Islet precursor cell (in vitro differentiated cells): ENCODE measurements around the gene UGT2A3.

ENCODE experiments used
- DNase-seq: peaks from one replicate; pipeline ENCODE4 v3.0.0-alpha.2; 2018

Gene UGT2A3

DNA sequence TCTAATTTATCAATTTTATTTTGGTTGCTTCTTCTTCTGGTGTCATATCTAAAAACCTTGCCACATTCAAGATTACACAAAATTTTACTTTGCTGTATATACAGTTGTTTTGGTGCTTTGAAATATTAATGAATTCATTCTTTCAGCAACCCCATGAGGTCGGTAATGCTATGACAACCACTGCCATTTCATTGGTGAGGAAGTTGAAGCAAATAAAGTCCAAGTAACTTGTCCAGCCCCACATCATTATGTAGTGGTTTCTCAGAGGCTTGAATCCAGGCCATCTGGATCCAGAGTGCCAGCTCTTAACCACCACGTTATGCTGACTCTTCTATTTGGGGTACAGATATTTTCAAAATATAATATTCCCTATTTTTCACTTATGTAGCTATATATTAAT, 42.2 kb downstream of the UGT2A3 start:
- DNase-seq = no peak

DNA sequence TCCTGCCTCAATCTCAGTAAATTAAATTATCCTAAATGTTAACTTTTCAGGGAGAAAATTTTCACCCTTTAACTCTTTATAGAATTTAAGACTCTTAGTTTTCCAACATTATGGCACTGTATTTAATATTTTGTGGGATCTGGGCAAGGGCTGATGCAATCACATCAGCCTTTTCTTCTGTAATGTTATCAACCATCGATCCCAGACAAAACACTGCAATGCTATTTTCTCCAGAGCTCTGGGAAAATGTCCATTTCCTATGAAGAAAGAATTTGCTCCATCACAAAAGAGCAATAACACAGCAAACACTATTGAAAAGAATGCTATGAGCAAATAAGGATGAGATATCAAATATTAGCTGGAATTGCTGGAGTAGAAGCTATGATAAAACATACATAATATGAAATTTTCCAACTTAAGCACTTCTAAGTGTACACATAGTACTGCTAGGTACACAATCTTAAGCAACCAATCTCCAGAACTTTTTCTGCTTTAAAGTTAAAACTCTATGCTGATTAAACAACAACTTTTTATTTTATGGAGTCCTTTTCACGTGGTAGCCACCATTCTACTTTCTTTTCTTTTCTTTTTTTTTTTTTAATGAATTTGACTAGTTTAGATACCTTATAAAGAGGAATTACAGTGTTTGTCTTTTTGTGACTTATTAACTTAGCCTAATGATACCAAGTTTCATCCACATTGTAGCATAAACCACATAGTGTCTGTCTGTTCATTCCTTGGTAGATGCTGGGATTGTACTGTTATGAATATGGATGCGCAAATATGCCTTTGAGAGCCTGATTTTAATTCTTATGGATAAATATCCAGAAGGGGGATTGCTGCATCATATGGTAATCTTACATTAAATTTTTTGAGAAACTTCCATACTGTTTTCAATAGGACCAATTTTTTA, 43.6 kb downstream of the UGT2A3 start:
- no peak for DNase-seq

DNA sequence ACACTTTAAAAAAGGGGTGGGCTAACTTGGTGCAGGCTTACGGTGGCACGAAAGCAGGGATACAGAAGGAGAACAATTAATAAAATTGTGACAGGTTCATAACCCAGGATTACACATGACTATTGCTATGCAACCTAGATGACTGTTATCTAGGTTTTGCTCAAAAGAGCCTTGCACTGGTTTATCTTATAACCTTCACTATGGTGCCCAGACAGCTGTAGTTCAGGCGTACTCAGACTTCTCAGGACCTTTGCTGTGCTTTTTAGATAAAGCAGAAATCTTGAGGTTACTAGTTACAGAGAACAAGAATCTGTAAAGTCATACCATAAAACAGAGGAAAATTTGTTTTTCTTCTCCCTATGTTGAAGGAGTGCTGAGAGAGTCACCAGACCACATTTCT, 44.4 kb downstream of the UGT2A3 start:
- no peak for DNase-seq

DNA sequence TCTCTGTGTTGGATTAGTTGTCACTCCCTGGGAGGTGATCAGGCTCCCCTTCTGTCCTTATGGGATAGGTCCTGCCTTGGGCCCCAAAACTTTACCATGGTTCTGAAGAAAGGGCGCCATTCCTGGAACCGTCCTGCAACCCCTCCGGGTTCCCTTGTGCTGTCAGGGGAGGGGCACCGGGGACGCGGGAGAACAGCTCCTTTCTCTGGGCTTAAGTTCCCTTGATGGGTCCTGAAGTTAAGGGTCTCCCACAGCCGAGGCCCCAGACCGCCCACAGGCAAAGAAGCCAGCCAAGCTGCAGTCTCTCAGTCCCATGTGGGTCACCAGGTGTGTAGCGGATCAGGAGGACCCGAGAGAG, 44.8 kb downstream of the UGT2A3 start:
- no peak for DNase-seq

DNA sequence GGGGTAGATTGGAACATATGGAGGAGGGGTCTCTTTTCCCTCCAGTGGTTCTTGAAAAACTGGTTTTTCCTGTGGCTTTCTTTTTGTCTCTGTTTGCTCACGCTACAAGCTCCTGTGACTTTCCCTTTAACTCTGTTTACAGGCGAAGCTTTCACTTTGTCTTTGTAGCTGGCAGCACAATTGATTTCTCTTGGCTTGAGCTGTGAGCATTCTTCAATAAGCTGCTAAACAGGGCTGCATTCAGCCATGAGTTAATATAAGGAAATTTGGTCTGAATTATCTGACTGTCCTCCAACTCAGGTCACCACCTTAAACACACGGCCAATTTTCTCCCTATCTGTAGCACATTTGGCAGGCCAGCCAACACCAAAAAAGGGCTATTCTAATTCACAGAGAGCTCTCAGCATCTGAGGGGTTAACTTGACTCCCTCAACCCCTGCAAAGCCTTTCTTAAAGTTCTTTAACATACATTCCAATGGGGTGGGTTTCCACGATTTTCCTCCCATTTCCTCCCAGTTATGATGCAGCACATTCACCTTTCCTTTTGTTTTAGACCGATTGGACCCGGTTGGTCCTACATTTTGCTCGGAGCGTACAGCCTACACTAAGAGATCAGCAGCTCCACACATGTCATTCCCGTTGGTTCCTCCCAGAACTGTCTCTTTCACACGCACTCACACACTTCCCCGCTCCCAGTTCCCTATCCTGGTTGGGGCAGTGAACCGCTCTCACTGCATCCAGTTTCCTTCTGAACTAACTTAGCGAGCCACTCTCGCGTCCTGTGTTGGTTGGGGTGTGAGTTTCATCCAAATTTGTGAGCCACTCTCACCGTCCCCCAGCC, 45.4 kb downstream of the UGT2A3 start:
- peak; percentile 75 for DNase-seq

DNA sequence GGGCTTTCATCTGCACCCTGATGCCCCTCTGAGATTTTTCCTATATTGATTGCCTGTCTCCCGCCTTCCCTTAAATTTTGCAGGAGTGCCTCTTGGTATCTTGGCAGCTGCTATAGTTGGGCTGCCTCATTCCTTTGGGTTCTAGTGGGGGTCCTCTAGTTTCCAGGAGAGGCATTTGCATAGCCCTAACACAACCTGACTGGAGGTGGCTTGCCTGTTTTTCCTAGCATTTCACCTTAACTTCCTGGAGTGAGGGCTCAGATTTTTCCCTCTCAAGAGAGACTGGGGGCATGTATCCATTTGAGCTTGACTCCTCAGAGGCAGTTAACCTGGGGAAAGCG, 46.0 kb downstream of the UGT2A3 start:
- no peak for DNase-seq

DNA sequence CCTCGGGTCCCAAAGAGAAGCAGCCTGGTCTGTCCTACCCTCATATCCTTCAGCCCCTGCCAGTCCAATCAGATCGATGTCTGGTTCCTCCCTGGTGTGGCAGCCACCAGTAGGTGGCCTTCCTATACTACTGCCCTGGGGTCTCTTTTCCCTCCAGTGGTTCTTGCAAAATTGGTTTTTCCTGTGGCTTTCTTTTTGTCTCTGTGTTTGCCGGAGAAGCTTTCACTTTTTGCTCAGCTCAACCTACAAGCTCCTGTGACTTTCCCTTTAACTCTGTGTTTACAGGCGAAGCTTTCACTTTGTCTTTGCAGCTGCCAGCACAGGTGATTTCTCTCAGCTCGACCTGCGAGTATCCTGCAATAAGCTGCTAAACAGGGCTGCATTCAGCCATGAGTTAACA, 46.8 kb downstream of the UGT2A3 start:
- DNase-seq = peak; percentile 65

DNA sequence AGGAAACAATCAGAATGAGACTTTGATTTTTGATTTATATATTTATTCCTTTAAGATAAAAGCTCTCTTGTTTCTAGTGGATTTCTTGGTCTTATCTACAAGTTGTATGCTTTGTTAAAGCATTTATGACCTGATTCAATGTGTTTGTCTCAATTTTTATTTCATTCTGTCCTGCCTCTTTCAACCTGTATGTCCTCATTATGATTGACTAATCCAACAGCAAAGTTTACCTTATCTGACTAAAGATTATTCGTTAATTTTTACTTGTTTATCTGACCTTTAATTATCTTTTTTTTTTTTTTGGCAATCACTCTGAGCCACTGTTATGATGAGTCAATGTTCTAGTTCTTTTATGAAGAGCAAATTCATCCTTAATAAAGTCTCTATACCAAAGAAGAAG, 54.9 kb downstream of the UGT2A3 start:
- no peak for DNase-seq

DNA sequence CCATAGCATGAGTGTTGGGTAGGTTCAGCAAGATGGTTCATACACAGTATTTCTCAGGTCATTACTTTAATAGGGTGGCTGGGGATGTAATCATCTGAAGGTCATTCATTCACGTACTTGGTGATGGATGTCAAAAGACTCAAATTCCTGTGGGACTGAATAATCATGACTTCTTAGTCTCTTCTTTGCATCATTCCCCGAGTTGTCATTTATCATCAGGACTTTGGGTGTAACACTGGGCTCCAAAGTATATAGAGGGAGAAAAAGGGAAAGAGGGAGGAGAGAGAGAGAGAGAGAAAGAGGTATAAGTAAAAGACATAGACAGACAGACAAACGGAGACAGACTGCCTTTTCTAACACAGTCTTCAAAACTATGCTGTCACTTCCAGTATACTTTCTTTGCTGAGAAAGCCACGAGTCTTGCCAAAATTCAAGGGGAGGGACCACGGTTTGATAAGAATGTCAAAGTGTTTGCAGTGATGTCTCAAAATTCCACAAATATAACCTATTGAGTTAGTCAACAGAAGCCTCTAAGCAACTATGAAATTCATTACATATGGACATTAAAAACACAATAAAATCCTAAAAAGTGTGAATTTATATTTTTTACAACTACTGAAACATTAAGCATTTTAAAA, 55.9 kb downstream of the UGT2A3 start:
- DNase-seq = no peak

DNA sequence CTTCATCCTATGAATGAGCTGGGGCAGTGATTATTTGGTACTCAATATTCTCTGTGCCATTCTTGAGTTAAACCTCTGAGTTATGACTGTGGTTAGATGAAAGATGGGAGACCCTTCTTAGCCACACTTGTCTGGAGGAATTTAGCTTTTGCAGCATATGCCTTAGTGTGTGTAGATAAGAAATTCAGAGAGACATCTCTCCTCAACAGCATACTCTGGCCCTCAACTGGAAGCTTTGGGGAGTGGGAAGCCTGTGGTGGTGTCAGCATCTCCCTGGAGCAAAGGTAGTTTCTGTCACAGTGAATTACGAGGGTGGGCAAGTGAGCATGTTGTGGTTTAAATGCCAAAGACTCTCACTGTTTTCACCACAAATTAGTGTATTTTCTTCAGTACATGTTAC, 58.7 kb downstream of the UGT2A3 start:
- no peak for DNase-seq

DNA sequence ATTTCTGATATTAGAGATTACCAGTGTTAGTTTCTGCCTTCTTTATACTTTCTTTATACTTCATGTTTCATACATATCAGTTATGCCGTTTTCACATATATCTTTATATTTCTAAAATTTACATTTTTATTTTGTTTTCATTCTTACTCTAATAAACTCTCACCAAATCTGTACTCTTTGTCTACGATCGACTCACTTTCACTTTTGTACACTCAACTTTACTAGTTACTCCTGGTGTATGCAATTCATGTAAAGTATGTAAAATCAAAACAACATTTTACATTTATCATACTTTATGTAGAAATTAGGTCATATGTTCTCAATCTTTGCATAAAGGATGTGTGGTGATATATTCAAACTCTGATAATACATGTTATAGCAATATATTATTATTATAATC, 59.9 kb downstream of the UGT2A3 start:
- DNase-seq = no peak

DNA sequence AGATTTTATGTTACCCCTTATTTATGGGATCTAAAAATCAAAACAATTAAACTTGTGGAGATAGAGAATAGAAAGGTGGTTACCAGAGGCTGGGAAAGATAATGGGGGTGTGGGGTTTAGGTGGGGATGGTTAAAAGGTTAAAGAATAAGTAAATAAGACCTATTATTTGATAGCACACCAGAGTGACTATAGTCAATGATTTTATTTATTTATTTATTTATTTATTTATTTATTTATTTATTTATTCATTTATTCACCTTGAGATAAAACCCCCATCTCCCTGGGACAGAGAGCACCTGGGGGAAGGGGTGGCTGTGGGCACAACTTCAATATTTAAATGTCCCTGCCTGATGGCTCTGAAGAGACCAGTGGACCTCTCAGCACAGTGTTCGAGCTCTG, 66.1 kb downstream of the UGT2A3 start:
- DNase-seq = no peak

DNA sequence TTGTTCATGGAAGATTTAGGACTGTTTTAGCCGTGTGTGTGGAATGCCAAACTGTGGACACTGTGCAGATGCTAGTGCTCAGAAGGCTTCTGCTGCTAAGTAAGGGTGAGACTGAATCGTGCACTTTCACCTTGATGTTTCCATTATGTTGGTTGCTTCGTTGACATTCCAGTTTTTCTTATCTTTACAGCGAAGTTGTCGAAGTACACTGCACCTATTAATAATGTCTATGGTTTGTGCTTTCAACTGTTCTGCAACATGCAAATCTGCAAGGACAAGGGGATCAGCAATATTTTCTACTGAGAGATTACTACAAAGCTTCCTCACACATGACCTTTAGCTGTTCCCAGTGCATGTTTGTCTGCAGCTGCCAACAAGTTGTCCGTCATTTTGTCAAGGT, 67.7 kb downstream of the UGT2A3 start:
- no peak for DNase-seq
